ENCODE data around the gene CYCS. TPM values are rescaled to one million over a fixed set of nuclear protein-coding genes. Genes with fewer than 3 reads are reported as not detected.
A peak's percentile ranks its signal among the peaks of the same experiment; 100 is the strongest.
"Not testable (repeated sequence)": the region's sequence is repeated elsewhere in the genome, so short reads cannot be mapped to it uniquely, and the experiment has no call there.

CYCS gene
- total RNA-seq, 1 donor from 2014 or later, result 280 TPM

DNA sequence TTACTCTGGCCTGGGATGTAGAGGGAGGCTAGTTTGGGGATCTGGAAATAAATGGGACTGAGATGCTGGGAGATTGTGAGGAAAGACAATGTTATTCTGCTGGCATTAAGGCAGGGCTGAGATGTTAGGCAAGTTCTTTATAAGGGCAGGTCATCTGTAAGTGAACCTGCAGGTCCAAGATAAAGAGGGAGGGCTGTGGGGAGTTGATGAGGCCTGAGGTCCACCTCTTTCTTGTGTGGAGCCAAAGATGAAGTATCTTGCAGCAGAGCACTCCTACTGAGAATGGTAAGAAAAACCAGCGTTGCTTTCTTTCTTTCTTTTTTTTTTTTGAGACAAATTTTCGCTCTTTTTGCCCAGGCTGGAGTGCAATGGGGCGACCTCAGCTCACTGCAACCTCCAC lies 19.1 kb downstream of the CYCS start:
- Mint-ChIP-seq H3K4me3 (no peak overlapping the region), H3K27me3 (peaks cover 8% of the 10 kb centered on the region), H3K4me1 (no peaks in the 10 kb centered on the region), H3K36me3 (ENCODE audit: low read depth) (no peaks in the 10 kb centered on the region), H3K27ac (no peak overlapping the region), H3K9me3 (no peaks in the 10 kb centered on the region)
- intact Hi-C loops (cut with micrococcal nuclease), result no loop called here
- DNase-seq, result no peak

DNA sequence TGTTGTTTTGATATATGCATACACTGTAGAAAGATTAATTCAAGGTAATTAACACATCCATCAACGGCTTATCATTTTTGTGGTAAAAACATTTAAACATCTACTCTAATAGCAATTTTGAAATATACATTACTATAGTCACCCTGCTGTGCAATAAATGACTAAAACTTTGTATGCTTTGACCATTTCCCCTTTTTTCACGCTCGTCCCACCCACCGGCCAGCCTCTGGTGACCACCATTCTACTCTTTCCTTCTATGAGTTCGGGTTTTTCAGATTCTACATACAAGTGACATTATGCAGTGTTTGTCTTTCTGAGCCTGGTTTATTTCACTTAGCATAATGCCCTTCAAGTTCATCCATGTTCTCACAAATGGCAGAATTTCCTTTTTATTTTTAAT lies 21.3 kb downstream of the CYCS start:
- DNase-seq, result no peak
- intact Hi-C loops (cut with micrococcal nuclease), result no loop called here
- Mint-ChIP-seq H3K27ac (no peak overlapping the region), H3K27me3 (peaks cover 8% of the 10 kb centered on the region), H3K36me3 (ENCODE audit: low read depth) (no peaks in the 10 kb centered on the region), H3K4me1 (no peaks in the 10 kb centered on the region), H3K4me3 (no peak overlapping the region), H3K9me3 (no peaks in the 10 kb centered on the region)

DNA sequence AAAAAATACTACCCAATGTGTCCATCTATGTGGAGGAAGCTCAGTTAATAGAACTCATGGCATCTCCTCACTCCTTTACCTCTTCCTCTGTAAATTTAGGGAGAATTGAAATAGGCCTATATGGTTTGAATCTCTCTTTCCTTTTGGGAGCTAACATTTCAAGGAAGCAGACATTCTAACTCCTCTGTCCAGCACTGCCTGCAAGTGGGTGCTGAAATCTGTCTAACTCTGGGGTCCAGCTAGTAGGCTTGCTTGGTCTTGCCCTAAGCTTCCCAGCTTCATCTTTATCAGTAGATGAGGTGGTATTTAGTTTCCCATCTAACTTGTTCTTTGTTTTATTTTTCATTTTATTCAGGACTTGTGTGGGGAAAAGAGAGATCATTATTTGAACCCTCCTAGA lies 23.2 kb downstream of the CYCS start:
- DNase-seq, result no peak
- H3K4me1 Mint-ChIP-seq, result no peaks in the 10 kb centered on the region
- H3K9me3 Mint-ChIP-seq, result no peaks in the 10 kb centered on the region
- no peak overlapping the region for H3K4me3 Mint-ChIP-seq
- H3K27me3 Mint-ChIP-seq, result peaks cover 8% of the 10 kb centered on the region
- H3K27ac Mint-ChIP-seq, result no peak overlapping the region
- intact Hi-C loops (cut with micrococcal nuclease), result no loop called here
- no peaks in the 10 kb centered on the region for H3K36me3 Mint-ChIP-seq (ENCODE audit: low read depth)

DNA sequence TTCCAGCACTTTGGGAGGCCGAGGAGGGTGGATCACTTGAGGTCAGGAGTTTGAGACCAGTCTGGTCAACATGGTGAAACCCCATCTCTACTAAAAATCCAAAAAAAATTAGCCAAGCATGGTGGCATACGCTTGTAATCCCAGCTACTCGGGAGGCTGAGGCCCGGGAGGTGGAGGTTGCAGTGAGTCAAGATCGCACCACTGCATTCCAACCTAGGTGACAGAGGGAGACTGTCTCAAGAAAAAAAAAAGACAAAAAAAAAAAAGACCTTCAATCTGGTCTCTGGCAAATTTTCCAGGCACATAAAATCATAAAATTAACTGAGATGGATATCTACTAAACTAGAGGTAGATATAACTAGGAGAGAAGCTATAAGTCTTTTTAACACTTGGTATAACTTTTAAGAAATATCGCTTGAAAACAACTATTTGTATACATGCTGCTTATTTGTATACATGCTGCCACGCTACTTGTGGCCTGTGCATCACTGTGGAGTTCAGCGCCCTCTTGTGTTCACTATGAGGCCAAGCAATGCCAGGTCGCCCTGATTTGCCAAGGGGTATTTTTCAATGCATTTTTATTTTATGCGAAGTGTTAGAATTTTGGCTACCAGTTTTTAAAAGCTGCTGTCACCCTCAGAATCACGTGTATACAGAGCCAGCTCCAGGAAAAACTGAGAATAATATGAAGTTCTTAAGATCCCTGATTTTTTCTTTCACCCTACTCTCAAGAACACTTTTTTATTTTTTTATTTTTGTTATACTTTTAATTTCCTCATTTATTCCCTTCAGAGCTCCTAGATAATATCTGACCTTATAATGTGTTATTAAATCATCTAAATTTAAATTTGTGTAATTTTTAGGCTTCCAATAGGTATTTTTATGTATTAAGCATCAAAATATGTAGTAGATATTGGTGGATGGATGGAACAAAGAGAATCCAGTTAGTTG lies 26.7 kb downstream of the CYCS start:
- intact Hi-C loops (cut with micrococcal nuclease), result loop anchor here (1.0 to 10.0 kb wide), 5 partner anchors 278 to 1234 kb away; no protein-coding TSS in a partner anchor
- Mint-ChIP-seq H3K4me3 (no peak overlapping the region), H3K27ac (no peak overlapping the region), H3K9me3 (no peaks in the 10 kb centered on the region), H3K27me3 (peaks cover 7% of the 10 kb centered on the region), H3K36me3 (ENCODE audit: low read depth) (no peaks in the 10 kb centered on the region), H3K4me1 (peaks cover 10% of the 10 kb centered on the region)
- peak; percentile 88 for DNase-seq

DNA sequence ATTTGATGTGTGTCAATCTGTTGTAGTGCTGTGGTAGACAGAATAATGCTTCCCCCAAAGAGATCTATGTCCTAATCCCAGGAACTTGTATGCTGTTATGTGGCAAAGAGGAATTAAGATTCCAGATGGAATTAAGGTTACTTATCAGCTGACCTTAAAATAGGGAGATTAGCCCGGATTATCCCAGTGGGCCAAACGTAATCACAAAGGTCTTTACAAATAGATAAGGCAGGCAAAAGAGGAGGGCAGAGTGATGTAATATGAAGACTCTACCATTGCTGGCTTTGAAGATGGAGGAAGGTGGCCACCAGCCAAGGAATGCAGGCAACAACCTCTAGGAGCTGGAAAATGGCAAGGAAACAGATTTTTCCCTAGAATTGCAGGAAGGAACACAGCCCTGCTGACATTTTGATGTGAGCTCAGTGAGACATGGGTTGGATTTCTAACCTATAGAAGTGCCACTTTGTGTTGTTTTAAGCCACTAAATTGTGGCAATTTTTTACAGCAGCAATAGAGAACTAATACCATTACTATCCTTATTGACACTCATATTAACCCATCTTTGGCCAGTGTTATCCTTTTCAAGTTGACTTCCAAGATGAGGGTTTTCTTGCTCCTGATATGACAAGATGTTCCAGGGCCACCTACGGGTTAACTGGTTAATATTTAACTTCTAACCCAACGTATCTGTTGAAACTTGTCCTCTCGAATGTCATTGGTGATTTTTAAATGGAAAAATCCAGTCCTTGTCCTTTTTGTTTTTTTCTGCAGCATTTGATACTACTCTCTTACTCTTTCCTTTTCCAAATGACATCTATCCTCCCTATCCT lies 29.3 kb downstream of the CYCS start:
- Mint-ChIP-seq H3K27me3 (peaks cover 7% of the 10 kb centered on the region), H3K4me3 (no peak overlapping the region), H3K4me1 (peaks cover 13% of the 10 kb centered on the region), H3K27ac (peak overlapping the region; percentile 46), H3K36me3 (ENCODE audit: low read depth) (no peaks in the 10 kb centered on the region), H3K9me3 (no peaks in the 10 kb centered on the region)
- no peak for DNase-seq
- intact Hi-C loops (cut with micrococcal nuclease), result loop anchor here (2.0 to 10.0 kb wide), 5 partner anchors 115 to 1231 kb away; partner anchors contain the start of gene OSBPL3

DNA sequence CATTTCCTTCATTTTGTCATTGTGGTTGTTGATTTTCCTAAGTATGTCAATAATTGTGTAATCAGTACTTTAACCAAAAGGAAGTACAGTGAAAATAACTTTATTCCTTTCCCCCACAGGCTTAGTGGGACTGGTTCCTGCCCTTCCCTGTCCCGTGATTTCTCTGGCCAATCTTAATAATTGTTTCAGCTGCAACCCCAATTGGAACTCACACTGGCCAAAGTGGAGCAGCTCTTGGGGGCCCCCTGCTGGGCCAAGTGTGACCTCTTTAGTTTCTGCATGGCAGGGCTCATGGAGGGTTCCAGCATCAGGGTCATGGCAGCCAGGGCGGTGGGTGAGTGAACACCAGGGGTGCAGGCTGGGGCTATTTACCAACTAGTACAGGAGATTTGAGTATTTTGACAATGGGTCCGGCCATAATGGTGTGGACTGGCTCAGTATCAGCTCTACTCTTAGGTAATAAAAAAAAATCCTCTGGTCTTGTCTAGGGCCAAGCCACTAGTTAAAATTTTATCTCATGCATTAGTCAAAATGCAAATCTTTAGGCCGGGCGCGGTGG lies 31.7 kb downstream of the CYCS start:
- Mint-ChIP-seq H3K4me1 (peaks cover 13% of the 10 kb centered on the region), H3K27ac (no peak overlapping the region), H3K36me3 (ENCODE audit: low read depth) (no peaks in the 10 kb centered on the region), H3K9me3 (no peaks in the 10 kb centered on the region), H3K27me3 (peaks cover 7% of the 10 kb centered on the region), H3K4me3 (no peak overlapping the region)
- DNase-seq, result peak; percentile 94
- intact Hi-C loops (cut with micrococcal nuclease), result loop anchor here (1.0 to 10.0 kb wide), 5 partner anchors 23 to 1229 kb away; no protein-coding TSS in a partner anchor

DNA sequence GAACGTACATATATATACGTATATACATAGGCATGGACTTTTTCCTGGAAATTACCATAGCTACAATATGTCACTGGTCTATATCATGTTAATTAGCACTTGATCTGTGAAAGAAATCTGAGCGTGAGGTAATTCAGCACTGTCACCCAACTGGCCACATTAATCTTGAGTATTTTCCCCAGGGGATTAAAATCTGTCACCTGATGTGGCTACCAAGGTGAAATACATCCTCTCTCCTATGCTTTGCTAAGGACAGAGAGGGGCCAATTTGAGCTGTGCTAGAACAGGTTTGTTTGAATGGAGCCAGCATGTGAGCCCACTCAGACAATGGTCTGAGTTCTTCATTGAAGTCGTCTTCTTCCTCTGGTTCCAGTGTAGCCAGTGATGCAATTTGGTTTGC lies 33.3 kb downstream of the CYCS start:
- Mint-ChIP-seq H3K27ac (no peak overlapping the region), H3K36me3 (ENCODE audit: low read depth) (no peaks in the 10 kb centered on the region), H3K9me3 (no peaks in the 10 kb centered on the region), H3K4me3 (no peak overlapping the region), H3K4me1 (peaks cover 13% of the 10 kb centered on the region), H3K27me3 (peaks cover 12% of the 10 kb centered on the region)
- intact Hi-C loops (cut with micrococcal nuclease), result loop anchor here (2.0 to 10.0 kb wide), 4 partner anchors 21 to 1227 kb away; no protein-coding TSS in a partner anchor
- no peak for DNase-seq

DNA sequence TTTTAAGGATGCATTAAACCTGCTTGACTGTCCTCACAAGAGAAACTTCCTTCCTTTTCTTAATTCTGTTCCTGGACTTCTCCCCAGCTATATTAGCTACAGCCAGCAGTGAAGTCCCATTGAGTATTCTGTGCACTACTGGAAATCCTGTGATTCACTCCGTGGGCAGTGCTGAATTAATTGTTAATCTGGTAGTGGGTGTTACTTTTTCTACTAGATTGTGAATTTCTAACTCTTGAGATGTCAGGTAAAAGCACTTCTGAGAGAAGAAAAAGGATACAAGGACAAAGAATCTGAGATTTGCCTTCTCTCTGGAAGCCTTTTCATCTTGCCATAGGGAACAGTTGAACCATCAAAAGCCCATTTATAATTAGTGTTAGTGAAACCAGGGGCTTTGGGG lies 33.9 kb downstream of the CYCS start:
- intact Hi-C loops (cut with micrococcal nuclease), result loop anchor here (5.0 to 10.0 kb wide), 3 partner anchors 224 to 1226 kb away; no protein-coding TSS in a partner anchor
- H3K27me3 Mint-ChIP-seq, result peaks cover 13% of the 10 kb centered on the region
- no peak overlapping the region for H3K4me3 Mint-ChIP-seq
- no peaks in the 10 kb centered on the region for H3K36me3 Mint-ChIP-seq (ENCODE audit: low read depth)
- DNase-seq, result no peak
- peaks cover 13% of the 10 kb centered on the region for H3K4me1 Mint-ChIP-seq
- H3K27ac Mint-ChIP-seq, result no peak overlapping the region
- H3K9me3 Mint-ChIP-seq, result no peaks in the 10 kb centered on the region

DNA sequence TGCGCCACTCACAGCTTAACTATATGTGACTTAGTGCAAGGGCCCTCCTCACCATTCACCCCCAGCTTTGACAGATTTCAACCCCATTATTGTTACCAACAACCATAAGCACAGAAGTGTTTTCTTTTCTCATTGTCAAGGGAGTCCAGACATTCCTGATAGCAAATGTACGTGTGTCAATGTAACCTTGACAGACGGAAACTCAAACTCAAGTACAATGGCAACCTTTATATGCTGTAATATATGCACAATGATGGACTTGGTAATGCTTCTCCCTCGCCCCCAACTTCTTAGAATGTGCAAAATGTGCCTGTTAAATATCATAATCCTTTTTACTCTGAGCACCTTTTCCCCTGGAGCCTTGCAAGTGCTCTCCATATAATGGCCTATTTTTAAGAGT lies 34.7 kb downstream of the CYCS start:
- H3K4me1 Mint-ChIP-seq, result peaks cover 11% of the 10 kb centered on the region
- no peak for DNase-seq
- no peaks in the 10 kb centered on the region for H3K9me3 Mint-ChIP-seq
- no peaks in the 10 kb centered on the region for H3K36me3 Mint-ChIP-seq (ENCODE audit: low read depth)
- no peak overlapping the region for H3K27ac Mint-ChIP-seq
- intact Hi-C loops (cut with micrococcal nuclease), result loop anchor here (5.0 to 10.0 kb wide), 3 partner anchors 223 to 1226 kb away; no protein-coding TSS in a partner anchor
- H3K27me3 Mint-ChIP-seq, result peaks cover 12% of the 10 kb centered on the region
- H3K4me3 Mint-ChIP-seq, result no peak overlapping the region

DNA sequence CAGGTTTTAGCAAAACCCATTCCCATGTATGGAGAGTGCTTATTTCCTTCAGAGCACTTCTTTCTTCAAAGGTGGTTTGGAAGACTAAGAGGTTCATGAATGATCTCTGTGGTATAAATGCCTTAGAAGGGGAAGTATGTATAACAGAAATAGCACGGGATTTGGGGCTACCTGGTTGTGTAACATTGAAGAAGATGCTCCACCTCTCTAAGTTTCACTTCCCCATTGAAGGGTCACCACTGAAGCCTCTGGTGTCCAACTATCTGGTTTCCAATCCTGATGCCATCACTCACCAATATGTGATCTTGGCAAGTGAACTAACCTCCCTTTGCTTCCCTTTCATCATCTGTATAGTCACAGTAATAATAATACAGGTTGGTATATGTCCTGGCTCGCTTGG lies 37.2 kb downstream of the CYCS start:
- no peaks in the 10 kb centered on the region for H3K9me3 Mint-ChIP-seq
- intact Hi-C loops (cut with micrococcal nuclease), result no loop called here
- H3K27ac Mint-ChIP-seq, result no peak overlapping the region
- H3K4me1 Mint-ChIP-seq, result no peaks in the 10 kb centered on the region
- no peak for DNase-seq
- H3K27me3 Mint-ChIP-seq, result peaks cover 16% of the 10 kb centered on the region
- H3K36me3 Mint-ChIP-seq (ENCODE audit: low read depth), result no peaks in the 10 kb centered on the region
- no peak overlapping the region for H3K4me3 Mint-ChIP-seq

DNA sequence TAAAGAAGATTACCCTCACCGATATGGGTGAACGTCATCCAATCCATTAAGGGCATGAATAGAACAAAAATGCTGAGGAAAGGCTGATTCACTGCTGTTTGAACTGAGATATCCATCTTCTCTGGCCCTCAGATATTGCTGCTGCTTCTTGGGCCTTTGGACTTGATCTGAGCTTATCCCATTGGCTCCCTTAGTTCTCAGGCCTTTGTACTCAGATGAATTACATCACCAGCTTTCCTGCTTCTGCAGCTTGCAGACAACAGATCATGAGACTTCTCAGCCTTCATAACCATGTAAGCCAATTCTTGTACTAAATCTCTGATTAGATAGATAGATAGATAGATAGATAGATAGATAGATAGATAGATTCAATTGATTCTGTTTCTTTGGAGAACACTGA lies 40.2 kb downstream of the CYCS start:
- Mint-ChIP-seq H3K4me1 (no peaks in the 10 kb centered on the region), H3K36me3 (ENCODE audit: low read depth) (no peaks in the 10 kb centered on the region), H3K27ac (no peak overlapping the region), H3K9me3 (no peaks in the 10 kb centered on the region), H3K4me3 (no peak overlapping the region), H3K27me3 (peaks cover 20% of the 10 kb centered on the region)
- intact Hi-C loops (cut with micrococcal nuclease), result no loop called here
- DNase-seq, result no peak

DNA sequence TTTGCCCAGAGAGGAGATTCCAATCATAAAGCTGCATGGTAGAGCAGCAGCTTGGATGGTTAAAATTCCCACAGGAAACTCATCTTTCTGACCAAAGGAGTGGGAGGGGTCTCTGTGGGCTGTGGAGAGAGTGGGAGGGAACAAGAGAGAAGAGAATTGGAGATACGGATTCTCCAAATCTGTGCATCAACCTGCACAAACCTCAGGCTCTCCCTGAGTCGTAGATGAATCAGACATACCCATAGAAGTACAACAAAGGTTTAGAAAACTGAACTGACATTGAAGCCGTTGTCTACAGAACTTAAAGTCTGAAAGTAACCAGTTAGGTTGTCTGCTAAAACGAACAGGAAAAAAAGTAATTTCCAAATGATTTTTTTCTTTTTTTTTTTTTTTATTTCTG lies 41.9 kb downstream of the CYCS start:
- H3K9me3 Mint-ChIP-seq, result no peaks in the 10 kb centered on the region
- H3K4me3 Mint-ChIP-seq, result no peak overlapping the region

DNA sequence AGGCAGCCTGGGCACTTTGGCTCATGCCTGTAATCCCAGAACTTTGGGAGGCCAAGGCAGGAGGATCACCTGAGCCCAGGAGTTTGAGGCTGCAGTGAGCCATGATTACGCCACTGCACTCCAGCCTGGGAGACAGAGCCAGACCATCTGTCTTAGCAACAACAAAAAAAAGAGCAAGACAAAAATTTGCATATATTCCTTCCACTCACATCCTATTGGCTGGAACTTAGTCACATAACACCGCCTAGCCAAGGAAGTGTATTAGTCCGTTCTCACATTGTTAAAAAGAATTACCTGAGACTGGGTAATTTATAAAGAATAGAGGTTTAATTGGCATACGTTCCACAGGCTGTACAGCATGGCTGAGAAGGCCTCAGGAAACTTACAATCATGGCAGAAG lies 43.0 kb downstream of the CYCS start:
- intact Hi-C loops (cut with micrococcal nuclease); H3K36me3 Mint-ChIP-seq (ENCODE audit: low read depth): not testable (repeated sequence)

More for the DNA sequence above, 41.9 kb downstream of the CYCS start:
- no peak for DNase-seq
- Mint-ChIP-seq H3K36me3 (ENCODE audit: low read depth) (no peaks in the 10 kb centered on the region), H3K27me3 (peaks cover 20% of the 10 kb centered on the region), H3K4me1 (no peaks in the 10 kb centered on the region), H3K27ac (no peak overlapping the region)
- intact Hi-C loops (cut with micrococcal nuclease), result no loop called here

More for the DNA sequence above, 43.0 kb downstream of the CYCS start:
- peaks cover 28% of the 10 kb centered on the region for H3K27me3 Mint-ChIP-seq
- not testable (repeated sequence) for H3K4me3 Mint-ChIP-seq, DNase-seq, H3K4me1 Mint-ChIP-seq, H3K9me3 Mint-ChIP-seq
- H3K27ac Mint-ChIP-seq, result peak overlapping the region; percentile 5
